Colonic mucosa (tissue), 4 donors: ENCODE measurements around the gene MEIS3. TPM values are rescaled to one million over a fixed set of nuclear protein-coding genes. Genes with fewer than 3 reads are reported as not detected.
A peak's percentile ranks its signal among the peaks of the same experiment; 100 is the strongest.

Experiments used
- DNase-seq: peaks from one replicate; pipeline ENCODE4 v3.0.0-alpha.2; 2020
- H3K27ac ChIP-seq: fragments of 200-600 bp; one replicate; pipeline ENCODE4 v1.8.0; 2021
- H3K27me3 ChIP-seq: fragments of 200-600 bp; one replicate; pipeline ENCODE4 v1.8.0; 2021
- H3K36me3 ChIP-seq: fragments of 200-600 bp; one replicate; pipeline ENCODE4 v1.8.0; 2021
- H3K4me1 ChIP-seq: fragments of 200-600 bp; one replicate; pipeline ENCODE4 v1.8.0; 2021; ENCODE audit warnings: mild to moderate bottlenecking
- H3K4me3 ChIP-seq: fragments of 200-600 bp; one replicate; pipeline ENCODE4 v1.8.0; 2021
- H3K9ac ChIP-seq, 2 donors: one replicate each; pipeline ENCODE4 v1.7.0; 2013; ENCODE audit warnings: control low read depth in 2 of 2, low read depth in 2 of 2, low read length in 2 of 2
- H3K9me3 ChIP-seq: fragments of 200-600 bp; one replicate; pipeline ENCODE4 v1.8.0; 2021
- intact Hi-C: fragments of 100-400 bp; cut with DNase I; formaldehyde crosslinking; loops from one replicate; pipeline ENCODE4 v1.14.1; 2022
- total RNA-seq, 2 donors: library from RNA; stranded (reverse); fragmentation: NEBNext Ultra II Directional in 1 of 2; extraction: Animal tissue kit (Norgen Biotek cat#: 25700) in 1 of 2; gene quantifications; one replicate each; pipeline ENCODE4 v1.2.1, GENCODE V29; 2021
- TF ChIP-seq, protein P1 (sequence below): fragments of 200-600 bp; IDR thresholded peaks from one replicate; pipeline ENCODE4 v1.8.0; 2022; ENCODE audit warnings: antibody characterized with exemption, mild to moderate bottlenecking
- donor health status: healthy.
- donor health status: DM: no; HTN: no; CAD: no.
- donor health status: DM: no; HTN: no; CAD: no.

The MEIS3 gene
- total RNA-seq, 2 donors from 2014 or later = 2.3 to 2.6 TPM

- peak overlapping the region in 1 of 2 donors; percentile 0 for H3K9ac ChIP-seq
- H3K27ac ChIP-seq = no peak overlapping the region
- H3K9me3 ChIP-seq = no peaks in the 10 kb centered on the region
- no peaks in the 10 kb centered on the region for H3K36me3 ChIP-seq
- H3K4me1 ChIP-seq = peaks cover 8% of the 10 kb centered on the region
- TF ChIP-seq, protein P1, sequence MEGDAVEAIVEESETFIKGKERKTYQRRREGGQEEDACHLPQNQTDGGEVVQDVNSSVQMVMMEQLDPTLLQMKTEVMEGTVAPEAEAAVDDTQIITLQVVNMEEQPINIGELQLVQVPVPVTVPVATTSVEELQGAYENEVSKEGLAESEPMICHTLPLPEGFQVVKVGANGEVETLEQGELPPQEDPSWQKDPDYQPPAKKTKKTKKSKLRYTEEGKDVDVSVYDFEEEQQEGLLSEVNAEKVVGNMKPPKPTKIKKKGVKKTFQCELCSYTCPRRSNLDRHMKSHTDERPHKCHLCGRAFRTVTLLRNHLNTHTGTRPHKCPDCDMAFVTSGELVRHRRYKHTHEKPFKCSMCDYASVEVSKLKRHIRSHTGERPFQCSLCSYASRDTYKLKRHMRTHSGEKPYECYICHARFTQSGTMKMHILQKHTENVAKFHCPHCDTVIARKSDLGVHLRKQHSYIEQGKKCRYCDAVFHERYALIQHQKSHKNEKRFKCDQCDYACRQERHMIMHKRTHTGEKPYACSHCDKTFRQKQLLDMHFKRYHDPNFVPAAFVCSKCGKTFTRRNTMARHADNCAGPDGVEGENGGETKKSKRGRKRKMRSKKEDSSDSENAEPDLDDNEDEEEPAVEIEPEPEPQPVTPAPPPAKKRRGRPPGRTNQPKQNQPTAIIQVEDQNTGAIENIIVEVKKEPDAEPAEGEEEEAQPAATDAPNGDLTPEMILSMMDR = no peak
- intact Hi-C loops = no loop called here
- H3K27me3 ChIP-seq = peaks cover 8% of the 10 kb centered on the region
- DNase-seq = peak; percentile 73
- peak overlapping the region; percentile 5 for H3K4me3 ChIP-seq
Observed at GRCh38 chr19:47430041-47430802, 10.9 kb upstream of the MEIS3 start.

DNA sequence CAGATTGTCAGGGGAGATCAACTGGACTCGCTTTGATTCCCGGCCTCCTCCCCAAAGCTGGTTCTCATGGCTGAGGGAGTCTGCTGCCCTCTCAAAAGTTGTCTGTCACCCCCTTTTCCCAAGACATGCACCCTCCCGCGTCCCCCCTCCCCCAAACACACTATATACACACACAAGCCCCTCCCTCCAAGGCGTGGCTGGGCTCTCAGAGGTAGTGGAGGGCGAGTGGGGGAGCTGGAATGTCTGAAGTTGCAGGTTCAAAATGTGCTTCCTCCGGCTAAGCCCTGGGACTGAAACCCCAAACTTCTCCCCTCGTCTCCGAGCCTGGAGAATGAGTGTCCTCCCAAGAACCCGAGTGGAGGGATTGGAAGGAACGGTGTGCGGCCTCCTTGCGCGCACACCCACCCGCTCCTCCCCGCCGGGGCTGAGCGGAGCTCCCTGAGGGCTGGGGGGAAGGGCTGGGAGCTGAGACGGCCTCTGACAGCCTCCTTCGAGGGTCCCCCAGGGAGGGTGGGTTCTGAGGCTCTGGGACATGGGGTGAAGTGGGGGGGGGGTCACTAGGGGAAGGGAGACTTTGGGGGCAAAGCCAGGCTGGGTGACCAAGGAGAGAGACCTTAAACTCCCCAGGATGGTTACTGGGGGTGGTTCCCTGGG is 9.9 kb upstream of the MEIS3 start:
- TF ChIP-seq, protein P1 = no peak
- H3K36me3 ChIP-seq = no peaks in the 10 kb centered on the region
- H3K27ac ChIP-seq = no peak overlapping the region
- intact Hi-C loops = no loop called here
- DNase-seq = no peak
- no peak overlapping the region for H3K9ac ChIP-seq
- H3K9me3 ChIP-seq = no peaks in the 10 kb centered on the region
- H3K27me3 ChIP-seq = peaks cover 8% of the 10 kb centered on the region
- H3K4me3 ChIP-seq = no peak overlapping the region
- peaks cover 8% of the 10 kb centered on the region for H3K4me1 ChIP-seq

DNA sequence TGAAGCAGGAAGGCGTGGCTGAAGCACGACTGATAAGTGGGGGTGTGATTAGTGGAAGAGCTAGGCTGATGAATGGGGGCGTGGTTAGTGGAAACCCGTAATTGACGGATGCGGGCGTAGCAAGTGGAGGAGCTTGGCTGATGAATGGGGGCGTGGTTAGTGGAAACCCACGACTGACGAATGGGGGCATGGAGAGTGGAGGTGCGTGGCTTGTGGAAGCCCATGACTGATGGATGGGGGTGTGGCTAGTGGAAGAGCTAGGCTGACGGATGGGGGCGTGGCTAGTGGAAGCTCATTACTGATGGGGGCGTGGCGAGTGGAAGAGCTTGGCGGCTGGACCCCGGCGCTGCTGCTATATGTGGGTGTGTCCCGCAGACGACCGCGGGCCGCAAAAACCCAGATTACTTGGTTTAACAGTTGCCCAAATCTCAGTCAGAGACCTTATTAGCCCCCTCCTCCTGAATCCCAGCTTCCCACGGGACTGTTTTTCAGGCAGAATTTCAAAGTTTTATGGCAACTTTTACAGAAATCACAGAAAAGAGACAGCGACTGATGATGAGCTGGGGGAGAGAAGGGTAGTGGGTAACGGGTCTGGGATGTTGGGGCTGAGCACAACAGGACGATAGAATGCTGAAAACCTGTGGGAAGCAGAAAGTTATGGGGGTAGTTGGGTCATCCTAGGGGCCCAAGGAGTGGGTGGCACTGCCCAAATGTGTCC is 9.0 kb upstream of the MEIS3 start:
- no peak overlapping the region for H3K9ac ChIP-seq
- no peak overlapping the region for H3K4me3 ChIP-seq
- no peaks in the 10 kb centered on the region for H3K36me3 ChIP-seq
- peaks cover 8% of the 10 kb centered on the region for H3K4me1 ChIP-seq
- intact Hi-C loops = no loop called here
- peaks cover 14% of the 10 kb centered on the region for H3K27me3 ChIP-seq
- no peak overlapping the region for H3K27ac ChIP-seq
- TF ChIP-seq, protein P1 = no peak
- DNase-seq = peak; percentile 84
- H3K9me3 ChIP-seq = no peaks in the 10 kb centered on the region

DNA sequence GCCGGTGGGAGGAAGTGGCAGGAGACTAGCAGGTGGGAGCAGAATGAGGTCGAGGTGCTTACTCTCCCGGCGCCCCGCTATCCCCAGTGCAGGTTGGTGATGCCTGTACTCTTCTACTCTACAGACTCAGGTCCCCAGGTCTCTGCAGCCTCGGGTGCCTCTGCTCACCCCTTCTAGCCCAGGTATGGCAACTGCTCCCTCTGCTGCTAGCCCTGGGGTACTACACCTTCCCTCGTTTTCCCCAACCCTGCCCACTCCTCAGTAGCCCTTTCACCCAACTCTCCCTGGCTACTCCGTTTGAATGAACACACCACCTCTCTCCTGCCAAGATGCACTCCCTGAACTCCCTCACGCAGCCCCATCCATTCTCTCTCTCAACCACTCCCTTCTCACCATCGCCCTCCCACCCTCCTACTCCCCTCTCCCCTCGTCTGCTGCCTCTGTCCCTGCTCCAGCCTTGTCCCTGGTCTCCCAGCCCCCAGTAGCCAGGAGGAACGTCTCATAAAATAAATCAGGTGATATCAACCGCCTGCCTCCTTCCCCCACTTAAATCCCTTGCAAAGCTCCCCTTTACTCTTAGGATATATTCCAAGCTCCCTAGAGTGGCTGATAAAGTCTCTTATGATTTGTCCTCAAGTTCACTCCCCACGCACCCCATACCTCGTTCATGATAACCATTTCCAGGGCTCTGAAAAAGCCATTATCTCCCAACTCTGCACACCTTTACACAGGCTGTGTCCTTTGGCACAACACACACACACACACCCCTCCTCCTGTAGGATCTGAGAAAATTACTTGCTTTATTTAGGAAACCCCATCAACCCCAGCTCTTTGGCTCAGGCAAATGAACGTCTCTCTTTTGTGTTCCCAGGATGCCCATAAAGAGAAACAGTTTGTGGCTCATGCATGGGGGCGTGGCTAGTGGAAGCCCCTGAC is 8.2 kb upstream of the MEIS3 start:
- Histone ChIP-seq H3K4me3 (no peak overlapping the region), H3K9ac (no peak overlapping the region), H3K4me1 (peaks cover 8% of the 10 kb centered on the region), H3K27ac (no peak overlapping the region), H3K9me3 (no peaks in the 10 kb centered on the region), H3K36me3 (no peaks in the 10 kb centered on the region), H3K27me3 (peaks cover 23% of the 10 kb centered on the region)
- intact Hi-C loops = no loop called here
- TF ChIP-seq, protein P1 = peak; percentile 90
- DNase-seq = peak; percentile 65
